ENCODE results near the gene RAB2B. TPM values are rescaled to one million over a fixed set of nuclear protein-coding genes. Genes with fewer than 3 reads are reported as not detected.

RAB2B gene
- polyA plus RNA-seq, 1 experiment, result 36.7 TPM

- peak; percentile 97 for DNase-seq (ENCODE audit: low read depth, low spot score)
- Histone ChIP-seq H3K27me3 (ENCODE audit: control insufficient read depth, insufficient read depth, low read length) (no peaks in the 10 kb centered on the region), H3K4me3 (ENCODE audit: low read depth, low read length) (peak within 1 kb of the TSS; percentile 99), H3K27ac (ENCODE audit: low read depth, low read length) (peak within 1 kb of the TSS; percentile 86), H3K9me3 (ENCODE audit: control insufficient read depth, insufficient read depth, low read length) (no peaks in the 10 kb centered on the region)
- POLR2A ChIA-PET, result interaction anchor here (0.5 to 2.2 kb wide), 12 partner anchors 9 to 1840 kb away, joined by 3 to 23 read pairs (median 6); partner anchors contain the start of genes RAB2B, SALL2 and TOX4
- CTCF ChIA-PET, result interaction anchor here (0.7 to 6.5 kb wide), 8 partner anchors 10 to 402 kb away, joined by 3 to 54 read pairs (median 4); partner anchors contain the start of genes CHD8, RAB2B, SALL2 and TOX4
- no peak for TF ChIP-seq CTCF (IDR thresholded peaks at IDR 0.05; ENCODE audit: low read depth, low read length)
Observed at GRCh38 chr14:21510735-21511657, 34.2 kb upstream of the RAB2B start, which contains the start of gene METTL3. Gene METTL3, minus strand, starts transcription at chr14:21511340. Its CDS starts 117 bp downstream, at chr14:21511223.

GRCh38 chr14:21509432-21510143 is 32.8 kb upstream of the RAB2B start:
- H3K4me3 ChIP-seq (ENCODE audit: low read depth, low read length), result peak overlapping the region; percentile 99
- no peak for DNase-seq (ENCODE audit: low read depth, low spot score)
- H3K27me3 ChIP-seq (ENCODE audit: control insufficient read depth, insufficient read depth, low read length), result no peaks in the 10 kb centered on the region
- H3K9me3 ChIP-seq (ENCODE audit: control insufficient read depth, insufficient read depth, low read length), result no peaks in the 10 kb centered on the region
- ChIA-PET POLR2A (interaction anchor here (2.2 kb wide), 1 partner anchor 16 kb away, joined by 23 read pairs; the partner anchor contains the start of gene SALL2), CTCF (interaction anchor here (0.6 to 6.5 kb wide), 3 partner anchors 11 to 889 kb away, joined by 3 to 54 read pairs (median 5); partner anchors contain the start of gene CHD8)
- TF ChIP-seq CTCF (IDR thresholded peaks at IDR 0.05; ENCODE audit: low read depth, low read length), result no peak
- H3K27ac ChIP-seq (ENCODE audit: low read depth, low read length), result no peak overlapping the region

GRCh38 chr14:21506557-21506956 is 29.8 kb upstream of the RAB2B start:
- no peaks in the 10 kb centered on the region for H3K9me3 ChIP-seq (ENCODE audit: control insufficient read depth, insufficient read depth, low read length)
- DNase-seq (ENCODE audit: low read depth, low spot score), result no peak
- no peak overlapping the region for H3K27ac ChIP-seq (ENCODE audit: low read depth, low read length)
- no peak overlapping the region for H3K4me3 ChIP-seq (ENCODE audit: low read depth, low read length)
- ChIA-PET POLR2A (no interaction called here), CTCF (interaction anchor here (6.5 kb wide), 1 partner anchor 8 kb away, joined by 54 read pairs; no protein-coding TSS in a partner anchor)
- no peaks in the 10 kb centered on the region for H3K27me3 ChIP-seq (ENCODE audit: control insufficient read depth, insufficient read depth, low read length)
- no peak for TF ChIP-seq CTCF (IDR thresholded peaks at IDR 0.05; ENCODE audit: low read depth, low read length)

GRCh38 chr14:21505012-21505553 is 28.3 kb upstream of the RAB2B start:
- DNase-seq (ENCODE audit: low read depth, low spot score), result no peak
- no peak overlapping the region for H3K4me3 ChIP-seq (ENCODE audit: low read depth, low read length)
- POLR2A ChIA-PET, result no interaction called here
- CTCF ChIA-PET, result no interaction called here
- no peak overlapping the region for H3K27ac ChIP-seq (ENCODE audit: low read depth, low read length)
- H3K27me3 ChIP-seq (ENCODE audit: control insufficient read depth, insufficient read depth, low read length), result no peaks in the 10 kb centered on the region
- no peaks in the 10 kb centered on the region for H3K9me3 ChIP-seq (ENCODE audit: control insufficient read depth, insufficient read depth, low read length)
- no peak for TF ChIP-seq CTCF (IDR thresholded peaks at IDR 0.05; ENCODE audit: low read depth, low read length)
